T follicular helper cell (primary cell): ENCODE data around the gene MYO15A.

Experiments used
- DNase-seq: peaks from one replicate; pipeline ENCODE4 v3.0.0-alpha.2; 2020; ENCODE audit warnings: low read depth

MYO15A gene

DNA sequence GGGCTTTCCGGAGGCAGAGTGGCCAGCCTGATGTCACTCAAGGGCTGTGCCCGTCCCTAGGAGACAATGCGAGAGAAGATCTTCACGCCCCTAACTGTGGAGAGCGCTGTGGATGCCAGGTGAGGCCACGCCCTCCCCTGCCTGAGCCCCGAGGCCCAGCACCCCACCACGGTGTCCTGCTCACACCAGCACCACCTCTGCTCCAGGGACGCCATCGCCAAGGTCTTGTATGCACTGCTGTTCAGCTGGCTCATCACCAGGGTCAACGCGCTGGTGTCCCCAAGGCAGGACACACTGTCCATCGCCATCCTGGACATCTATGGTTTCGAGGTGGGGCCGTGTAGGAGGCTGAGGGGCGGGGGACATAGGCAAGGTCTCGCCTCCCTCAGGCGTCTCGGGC lies 27.8 kb downstream of the MYO15A start:
- no peak for DNase-seq

DNA sequence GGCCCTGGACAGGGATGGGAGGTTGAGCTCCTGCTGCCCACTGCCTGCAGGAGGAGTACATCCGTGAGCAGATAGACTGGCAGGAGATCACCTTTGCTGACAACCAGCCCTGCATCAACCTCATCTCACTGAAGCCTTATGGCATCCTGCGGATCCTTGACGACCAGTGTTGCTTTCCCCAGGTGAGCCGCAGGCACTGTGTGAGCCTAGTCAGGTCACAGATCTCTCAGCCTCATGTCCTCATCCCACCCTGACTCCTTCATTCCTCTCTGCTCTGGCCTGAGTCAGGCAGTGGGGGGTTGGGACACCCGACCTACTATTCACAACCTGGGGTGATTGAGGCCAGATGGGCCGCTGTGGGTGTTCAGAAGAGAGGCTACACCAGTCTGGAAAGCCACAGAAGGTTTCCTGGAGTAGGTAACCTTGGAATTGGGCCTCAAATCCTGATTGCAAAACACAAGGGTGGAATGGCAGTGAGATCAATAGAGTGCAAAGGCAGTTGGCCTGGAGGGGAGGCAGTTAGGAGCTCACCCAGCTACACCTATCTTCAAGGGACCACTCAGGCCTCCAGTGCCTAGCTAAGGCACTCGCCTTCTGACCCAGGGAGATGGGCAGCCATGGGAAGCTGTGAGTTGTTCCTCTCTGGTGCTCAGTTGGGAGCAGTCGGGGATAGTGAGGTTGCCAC lies 29.7 kb downstream of the MYO15A start:
- no peak for DNase-seq

DNA sequence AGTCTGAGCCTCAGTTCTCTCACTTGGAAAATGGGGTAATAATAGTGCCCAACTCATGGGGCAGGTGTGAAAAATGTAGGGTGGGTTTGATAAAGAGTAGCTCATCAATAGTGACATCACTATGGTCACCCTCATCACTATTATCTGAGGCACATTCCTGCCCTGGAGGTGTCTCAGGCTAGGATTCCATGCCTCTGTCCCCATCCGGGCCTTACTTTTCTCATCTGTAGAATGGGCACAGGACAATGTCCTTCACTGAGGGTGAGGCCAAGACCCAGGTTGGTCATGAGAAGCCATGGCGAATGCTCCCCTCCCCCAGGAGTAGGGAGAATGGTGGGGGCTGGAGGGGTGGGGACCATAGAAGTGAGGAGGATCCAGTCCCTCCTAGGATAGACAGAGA lies 30.5 kb downstream of the MYO15A start:
- no peak for DNase-seq

DNA sequence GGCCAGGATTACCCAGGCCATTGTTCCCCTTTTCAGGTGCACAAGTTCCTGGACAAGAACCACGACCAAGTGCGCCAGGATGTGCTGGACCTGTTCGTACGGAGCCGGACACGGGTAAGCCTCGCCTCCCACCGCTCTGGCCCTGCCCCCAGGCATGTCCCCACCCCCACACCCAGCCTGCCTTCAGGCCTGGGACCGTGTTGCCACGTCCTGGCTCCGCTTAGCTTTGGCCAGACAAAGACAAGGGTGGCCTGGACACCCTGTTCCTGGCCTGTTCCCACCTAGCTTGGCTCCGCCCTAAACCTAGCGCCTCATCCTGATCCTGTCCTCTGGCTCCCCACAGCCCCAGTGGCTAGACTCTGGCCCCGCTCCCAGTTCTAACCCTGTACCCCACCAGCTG lies 30.9 kb downstream of the MYO15A start:
- no peak for DNase-seq

DNA sequence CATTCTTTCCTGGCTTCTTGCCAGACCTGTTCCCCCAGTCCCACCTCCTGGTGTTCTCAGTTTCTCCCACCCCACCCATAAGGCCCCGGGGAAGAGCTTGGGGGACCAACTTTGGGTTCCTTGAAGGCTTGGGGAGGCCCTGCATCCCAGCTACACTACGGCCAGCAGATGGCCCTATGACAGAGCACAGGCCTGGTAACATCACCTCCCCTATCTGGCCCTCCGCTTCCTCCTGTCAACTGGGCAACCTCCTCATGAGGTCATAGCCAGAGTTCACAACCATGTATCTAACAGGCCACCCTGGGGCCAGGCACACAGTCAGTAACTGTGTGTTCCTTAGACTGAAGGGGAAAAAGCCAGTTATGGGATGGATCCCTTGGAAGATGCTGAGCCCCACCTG lies 31.4 kb downstream of the MYO15A start:
- no peak for DNase-seq

DNA sequence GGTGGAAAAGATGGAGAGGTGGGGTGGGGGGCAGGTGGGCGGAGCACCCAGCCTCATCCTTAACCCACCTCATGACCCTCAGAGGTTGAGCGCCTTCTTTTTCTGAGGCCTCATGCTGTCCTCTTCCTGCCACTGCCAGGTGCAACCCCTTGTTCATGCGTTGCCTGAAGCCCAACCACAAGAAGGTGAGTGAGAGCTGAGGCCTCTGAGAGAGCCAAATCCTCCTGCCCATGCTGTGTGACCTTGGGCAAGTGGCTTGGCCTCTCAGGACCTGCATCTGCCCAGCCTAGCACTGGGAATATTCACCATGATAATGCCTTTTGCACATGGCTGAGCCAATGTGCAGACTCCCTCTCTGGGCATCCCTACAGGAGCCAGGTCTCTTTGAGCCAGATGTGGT lies 32.1 kb downstream of the MYO15A start:
- no peak for DNase-seq

DNA sequence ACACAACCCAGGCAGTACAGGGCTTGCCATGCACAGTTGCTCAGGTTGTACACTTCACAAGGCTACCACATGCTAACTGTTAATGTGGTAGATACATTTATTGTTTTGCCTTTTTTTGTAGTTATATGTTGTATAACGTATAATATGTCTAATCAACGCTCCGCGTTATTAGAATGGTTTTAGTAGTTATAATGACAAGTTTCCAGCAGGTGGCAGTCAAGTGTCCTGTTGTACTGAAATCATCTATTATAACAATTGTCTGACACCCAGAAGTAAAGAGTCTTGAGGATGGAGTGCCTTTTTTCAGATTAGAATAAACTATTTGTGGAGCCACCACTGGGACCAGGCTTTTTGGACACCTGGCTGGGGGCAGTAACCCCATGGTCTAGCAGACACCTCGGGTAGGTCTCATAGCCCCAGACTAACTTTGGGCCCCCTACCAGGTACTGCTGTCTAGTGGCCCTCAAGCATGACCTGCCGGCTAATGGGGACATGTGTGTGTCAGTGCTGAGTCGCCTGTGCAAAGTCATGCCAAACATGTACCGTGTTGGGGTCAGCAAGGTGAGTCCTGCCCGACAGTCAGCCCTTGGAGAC lies 32.8 kb downstream of the MYO15A start:
- peak; percentile 14 for DNase-seq

DNA sequence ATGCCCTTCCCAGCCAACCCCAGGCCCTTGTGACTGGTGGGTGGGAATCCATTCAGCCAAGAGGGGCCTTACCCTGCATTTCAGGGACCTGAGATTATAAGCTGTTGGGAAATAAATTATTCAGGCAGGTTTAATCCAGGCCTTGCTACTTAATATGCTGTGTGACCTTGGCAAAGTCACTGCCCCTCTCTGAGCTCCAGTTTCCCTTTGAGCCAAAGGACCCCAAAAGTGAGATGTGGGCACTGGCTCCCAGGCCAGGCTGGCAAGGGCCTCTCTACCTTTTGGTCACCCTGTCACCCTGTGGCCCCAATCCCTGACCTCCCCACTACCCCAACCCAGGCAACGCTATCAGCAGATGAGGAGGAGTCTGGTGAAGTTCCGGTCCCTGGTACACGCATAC lies 33.9 kb downstream of the MYO15A start:
- no peak for DNase-seq

DNA sequence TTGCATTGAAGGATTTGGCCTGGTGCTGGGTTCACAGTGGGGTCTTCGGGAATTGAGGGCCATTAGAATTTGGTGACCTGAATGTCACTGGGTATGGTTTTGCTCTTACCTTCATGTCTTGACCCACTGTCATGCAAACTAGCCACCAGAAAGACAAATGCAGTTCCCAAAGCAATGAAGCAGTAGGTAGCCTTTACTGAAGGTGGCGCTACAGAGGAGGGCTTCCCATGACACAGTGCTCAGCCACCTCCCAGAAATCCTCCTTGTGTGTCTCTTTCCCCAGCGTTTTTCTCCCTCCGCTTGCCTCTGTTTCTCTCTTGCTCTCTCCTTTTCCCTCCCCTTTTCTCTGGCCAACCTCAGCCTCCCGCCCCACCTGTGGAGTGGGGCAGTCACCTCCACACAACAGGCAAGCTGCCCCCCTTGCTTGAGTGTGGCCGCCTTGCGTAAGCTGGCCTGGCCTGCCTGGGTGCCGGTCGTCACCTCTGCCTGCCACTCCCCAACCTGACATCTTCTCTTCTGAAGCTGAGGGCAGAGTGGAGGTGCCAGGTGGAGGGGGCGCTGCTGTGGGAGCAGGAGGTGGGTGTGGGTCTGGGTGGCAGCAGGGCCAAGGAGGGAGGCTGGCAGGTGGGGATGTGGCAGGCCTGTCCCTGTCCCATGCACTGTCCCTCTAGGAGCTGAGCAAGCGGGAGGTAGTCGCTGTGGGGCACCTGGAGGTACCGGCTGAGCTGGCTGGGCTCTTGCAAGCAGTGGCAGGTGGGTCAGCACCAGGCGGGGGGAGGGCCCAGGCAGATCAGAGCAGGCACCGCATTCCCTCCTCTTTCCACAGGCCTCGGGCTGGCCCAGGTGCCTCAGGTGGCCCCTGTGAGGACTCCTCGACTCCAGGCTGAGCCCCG lies 34.7 kb downstream of the MYO15A start:
- DNase-seq: no peak

DNA sequence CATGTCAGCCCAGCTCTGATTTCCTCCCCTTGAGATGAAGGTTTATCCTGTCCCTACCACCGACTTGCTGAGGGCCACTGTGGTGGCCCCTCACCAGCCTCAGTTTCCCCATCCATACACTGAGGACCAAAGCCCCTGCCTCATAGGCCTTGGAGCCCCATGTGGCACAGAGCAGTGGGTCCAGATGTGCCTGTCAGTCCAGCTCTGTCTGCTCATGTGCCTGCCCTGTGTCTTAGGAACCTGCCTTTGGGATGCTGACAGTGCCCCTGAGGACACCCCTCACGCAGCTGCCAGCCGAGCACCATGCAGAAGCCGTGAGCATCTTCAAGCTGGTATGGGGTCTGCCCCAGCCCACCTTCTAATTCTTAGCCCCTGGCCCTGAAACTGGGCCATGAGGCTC lies 35.7 kb downstream of the MYO15A start:
- no peak for DNase-seq

DNA sequence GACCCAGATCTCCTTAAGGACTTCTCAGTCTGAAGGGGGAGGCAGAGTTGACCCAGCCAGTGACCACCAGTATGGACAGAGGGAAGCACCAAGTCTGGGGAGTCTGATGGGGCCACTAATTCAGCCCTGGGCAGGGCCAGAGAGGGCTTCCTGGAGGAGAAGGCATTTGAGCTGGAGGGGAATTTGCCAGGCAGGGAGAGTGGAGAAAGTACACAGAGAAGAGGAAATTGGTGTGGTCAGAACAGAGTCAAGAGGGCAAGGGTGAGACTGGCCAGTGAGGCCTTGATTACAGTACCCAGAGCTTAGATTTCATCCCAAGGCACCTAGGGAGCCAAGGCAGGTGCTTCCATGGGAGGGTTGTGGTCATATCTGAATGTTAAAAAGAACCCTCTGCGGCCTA lies 36.3 kb downstream of the MYO15A start:
- no peak for DNase-seq

DNA sequence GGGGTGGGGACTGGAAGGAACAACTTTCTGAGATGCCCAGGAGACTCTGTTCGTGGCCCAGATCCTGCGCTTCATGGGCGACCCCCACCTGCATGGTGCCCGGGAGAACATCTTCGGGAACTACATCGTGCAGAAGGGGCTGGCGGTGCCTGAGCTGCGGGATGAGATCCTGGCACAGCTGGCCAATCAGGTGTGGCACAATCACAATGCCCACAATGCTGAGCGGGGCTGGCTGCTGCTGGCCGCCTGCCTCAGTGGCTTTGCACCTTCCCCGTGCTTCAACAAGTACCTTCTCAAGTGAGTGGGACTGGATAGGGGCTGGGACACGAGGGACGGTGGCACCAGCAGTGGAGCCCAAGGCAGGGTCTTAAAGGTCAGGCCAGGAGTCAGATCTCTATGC lies 37.3 kb downstream of the MYO15A start:
- no peak for DNase-seq

DNA sequence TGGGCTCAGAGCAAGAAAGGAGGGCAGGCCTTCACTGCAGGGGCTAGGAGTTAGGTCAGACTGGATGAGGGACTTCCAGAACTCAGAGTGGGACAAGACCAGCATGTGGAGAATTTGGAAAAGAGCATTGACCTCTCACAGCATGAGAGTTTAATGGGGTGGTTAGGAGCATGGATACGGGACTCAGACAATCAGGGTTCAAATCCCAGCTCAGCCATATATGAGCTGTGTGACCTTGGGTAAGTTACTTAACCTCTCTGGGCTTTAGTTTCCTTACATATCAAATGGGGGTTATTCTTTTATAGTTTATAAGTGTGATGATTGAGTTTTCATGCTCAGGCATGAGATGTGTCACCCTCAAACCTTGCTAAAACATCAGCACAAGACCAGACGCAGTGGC lies 37.7 kb downstream of the MYO15A start:
- DNase-seq: no peak

DNA sequence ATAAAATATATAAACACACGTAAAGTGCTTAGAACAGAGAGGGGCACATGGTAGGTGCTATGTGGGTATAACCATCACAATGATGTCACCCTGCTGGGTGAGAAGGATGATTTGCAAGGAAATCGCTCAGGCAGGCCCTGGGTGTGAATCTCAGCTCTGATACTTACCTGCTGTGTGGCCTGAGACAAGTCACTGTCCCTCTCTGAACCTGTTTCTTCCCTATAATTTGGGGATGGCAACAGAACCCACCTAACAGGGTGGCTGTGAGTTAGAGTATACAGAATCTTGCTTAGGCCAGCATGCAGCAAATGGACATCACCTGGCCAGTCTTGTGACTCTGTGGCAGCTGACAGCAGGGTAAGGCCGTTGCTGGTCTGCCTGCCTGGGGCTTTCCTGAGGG lies 38.4 kb downstream of the MYO15A start:
- no peak for DNase-seq

DNA sequence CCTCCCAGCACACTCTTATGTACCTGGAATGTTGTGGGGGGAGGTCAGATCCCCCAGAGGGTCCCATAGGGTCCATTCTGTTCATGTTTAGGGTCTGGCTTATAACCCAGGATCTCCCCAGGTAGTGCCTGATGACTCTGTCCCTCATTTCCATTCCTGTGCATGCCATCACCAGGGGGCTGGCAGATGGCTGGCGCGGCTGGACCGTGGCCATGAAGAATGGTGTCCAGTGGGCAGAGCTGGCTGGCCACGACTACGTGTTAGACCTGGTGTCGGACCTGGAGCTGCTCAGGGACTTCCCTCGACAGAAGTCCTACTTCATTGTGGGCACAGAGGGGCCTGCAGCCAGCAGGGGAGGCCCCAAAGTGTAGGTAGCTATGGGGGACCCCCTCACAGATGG lies 40.0 kb downstream of the MYO15A start:
- DNase-seq: no peak

DNA sequence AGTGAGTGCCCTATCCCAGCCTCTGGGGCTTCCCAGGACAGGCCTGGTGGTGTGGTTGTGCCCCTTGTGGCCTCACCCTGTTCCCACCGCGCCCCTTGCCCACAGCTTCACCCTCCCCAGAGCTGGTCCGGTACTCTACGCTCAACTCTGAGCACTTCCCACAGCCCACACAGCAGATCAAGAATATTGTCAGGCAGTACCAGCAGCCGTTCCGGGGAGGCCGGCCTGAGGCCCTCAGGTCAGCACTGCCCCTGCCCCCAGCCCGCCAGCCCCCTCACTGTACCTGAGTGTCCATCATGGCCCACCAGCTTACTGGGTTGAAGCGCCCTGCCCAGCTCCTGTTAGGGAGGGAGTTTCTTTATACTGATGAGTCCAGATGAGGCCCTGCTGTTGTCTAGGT lies 42.7 kb downstream of the MYO15A start:
- DNase-seq: no peak

DNA sequence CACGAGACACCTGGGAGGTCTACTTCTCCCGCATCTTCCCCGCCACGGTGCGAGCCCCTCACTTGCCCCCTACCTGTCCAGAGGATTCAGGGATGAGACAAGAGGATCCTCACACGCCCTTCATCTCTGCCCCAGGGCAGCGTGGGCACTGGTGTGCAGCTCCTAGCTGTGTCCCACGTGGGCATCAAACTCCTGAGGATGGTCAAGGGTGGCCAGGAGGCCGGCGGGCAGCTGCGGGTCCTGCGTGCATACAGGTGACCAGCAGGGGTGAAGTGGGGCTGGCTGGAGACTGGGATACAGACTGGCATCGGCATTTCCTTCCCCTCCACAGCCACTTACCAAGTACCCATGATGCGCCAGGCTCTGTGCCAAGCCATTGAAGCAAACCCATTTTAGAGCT lies 46.6 kb downstream of the MYO15A start:
- DNase-seq: no peak

DNA sequence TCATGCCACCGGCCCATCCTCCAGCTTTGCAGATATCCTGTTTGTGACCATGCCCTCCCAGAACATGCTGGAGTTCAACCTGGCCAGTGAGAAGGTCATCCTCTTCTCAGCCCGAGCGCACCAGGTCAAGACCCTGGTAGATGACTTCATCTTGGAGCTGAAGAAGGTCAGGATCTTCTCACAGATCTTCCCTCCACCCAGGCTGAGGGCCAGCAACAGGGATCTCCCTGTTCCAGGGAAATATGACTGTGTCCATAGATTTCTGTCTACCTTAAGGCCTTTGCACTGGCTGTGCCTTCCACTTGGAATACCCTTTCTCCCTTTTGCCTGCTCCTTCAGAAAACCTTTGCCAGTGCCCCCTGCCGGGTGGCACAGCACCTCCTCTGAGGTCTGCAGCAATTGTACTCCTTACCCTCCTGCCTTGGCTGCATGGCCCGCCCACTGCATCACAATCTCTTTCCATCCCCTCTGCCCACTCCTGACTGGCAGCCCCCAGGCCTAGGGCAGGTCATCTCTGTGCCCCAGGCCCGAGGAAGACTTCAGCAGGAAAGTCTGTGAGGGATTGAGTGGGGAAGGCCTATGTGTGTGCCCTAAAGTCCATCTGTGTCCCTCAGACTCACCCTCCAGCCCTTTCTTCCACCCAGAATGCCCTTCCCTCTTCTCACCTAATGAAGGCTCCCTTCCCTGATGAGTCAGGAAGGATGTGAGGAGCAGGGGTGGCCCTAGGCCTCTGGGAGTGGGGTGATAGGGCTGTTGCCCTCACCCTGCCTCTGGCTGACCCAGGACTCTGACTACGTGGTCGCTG lies 47.8 kb downstream of the MYO15A start:
- DNase-seq: no peak

DNA sequence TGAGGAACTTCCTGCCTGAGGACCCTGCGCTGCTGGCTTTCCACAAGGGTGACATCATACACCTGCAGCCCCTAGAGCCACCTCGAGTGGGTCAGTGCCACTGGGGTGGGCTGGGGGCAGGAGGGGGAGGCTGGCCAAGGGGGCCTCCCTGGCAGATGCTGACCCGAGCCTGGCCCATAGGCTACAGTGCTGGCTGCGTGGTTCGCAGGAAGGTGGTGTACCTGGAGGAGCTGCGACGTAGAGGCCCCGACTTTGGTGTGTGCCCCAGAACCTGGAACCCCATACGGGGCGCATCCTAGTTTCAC lies 48.4 kb downstream of the MYO15A start:
- DNase-seq: no peak

DNA sequence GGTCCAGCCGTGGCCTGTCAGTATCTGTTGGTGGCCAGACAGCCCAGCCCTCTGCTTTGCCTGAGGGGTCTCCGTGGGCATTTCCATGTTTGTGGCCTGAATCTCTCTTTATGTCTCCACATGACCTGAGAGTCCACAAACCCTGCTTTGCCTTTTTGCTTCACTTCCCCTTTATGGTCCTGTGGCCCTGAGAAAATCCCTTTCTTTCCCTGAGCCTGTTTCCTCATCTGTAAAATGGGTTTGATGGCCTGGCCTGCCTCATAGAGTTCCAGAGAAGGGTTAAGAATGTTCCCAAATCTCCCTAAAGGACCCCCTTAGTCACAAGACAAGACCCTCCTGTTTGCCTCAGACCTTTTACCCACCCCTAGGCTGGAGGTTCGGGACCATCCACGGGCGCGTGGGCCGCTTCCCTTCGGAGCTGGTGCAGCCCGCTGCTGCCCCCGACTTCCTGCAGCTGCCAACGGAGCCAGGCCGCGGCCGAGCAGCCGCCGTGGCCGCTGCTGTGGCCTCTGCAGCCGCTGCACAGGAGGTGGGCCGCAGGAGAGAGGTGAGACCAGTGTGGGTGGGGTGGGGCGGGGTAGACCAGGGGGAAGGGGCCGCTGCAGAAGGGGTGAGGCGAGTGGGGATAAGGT lies 48.9 kb downstream of the MYO15A start:
- DNase-seq: no peak

DNA sequence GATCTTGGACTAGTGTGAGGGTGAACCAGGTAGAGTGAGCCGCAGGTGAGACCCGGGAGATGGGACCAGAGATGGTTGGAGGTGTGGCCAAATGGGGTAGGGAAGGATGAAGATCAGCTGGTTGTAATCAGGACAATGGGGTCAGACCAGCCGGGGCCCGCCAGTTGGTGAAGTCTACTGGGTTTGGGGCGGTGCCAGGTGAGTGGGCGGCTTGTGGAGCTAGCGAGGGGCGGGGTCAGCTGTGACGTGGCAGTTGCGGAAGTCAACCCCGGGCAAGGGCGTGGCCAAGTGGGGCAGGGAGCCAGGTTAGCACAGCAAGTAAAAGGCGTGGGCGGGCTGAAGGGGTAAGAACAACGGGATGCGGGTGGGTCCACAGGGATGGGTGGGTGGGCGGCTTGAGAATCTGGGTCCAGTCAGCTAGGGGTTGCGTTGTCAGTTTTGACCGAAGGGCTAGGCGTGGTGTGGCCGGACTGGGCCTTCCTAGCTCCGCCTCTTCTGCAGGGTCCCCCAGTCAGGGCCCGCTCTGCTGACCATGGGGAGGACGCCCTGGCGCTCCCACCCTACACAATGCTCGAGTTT lies 49.6 kb downstream of the MYO15A start:
- DNase-seq: peak; percentile 90
